ENCODE results near the gene ZRANB3.
"Not testable (repeated sequence)": the region's sequence is repeated elsewhere in the genome, so short reads cannot be mapped to it uniquely, and the experiment has no call there.

Gene ZRANB3

DNA sequence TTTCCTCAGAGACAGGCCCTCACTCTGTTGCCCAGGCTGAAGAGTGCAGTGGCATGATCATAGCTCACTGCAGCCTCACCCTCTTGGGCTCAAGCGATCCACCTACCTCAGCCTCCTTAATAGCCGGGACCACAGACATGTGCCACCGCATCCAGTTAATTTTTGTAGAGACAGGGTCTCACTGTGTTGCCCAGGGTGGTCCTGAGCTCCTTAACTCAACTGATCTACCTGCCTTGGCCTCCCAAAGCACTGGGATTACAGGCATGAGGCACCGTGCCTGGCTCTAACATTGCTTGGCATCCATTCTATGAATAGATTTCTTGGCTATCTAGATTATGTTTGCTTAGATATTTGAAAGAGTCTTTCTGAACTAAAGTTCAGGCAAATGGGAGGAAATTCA lies 21.9 kb upstream of the ZRANB3 start:
- no peak for DNase-seq (ENCODE audit: low read depth)
- TF ChIP-seq, protein P1, sequence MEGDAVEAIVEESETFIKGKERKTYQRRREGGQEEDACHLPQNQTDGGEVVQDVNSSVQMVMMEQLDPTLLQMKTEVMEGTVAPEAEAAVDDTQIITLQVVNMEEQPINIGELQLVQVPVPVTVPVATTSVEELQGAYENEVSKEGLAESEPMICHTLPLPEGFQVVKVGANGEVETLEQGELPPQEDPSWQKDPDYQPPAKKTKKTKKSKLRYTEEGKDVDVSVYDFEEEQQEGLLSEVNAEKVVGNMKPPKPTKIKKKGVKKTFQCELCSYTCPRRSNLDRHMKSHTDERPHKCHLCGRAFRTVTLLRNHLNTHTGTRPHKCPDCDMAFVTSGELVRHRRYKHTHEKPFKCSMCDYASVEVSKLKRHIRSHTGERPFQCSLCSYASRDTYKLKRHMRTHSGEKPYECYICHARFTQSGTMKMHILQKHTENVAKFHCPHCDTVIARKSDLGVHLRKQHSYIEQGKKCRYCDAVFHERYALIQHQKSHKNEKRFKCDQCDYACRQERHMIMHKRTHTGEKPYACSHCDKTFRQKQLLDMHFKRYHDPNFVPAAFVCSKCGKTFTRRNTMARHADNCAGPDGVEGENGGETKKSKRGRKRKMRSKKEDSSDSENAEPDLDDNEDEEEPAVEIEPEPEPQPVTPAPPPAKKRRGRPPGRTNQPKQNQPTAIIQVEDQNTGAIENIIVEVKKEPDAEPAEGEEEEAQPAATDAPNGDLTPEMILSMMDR (conservative IDR thresholded peaks at IDR 0.05; ENCODE audit: low read depth, low read length) = no peak
- no peak overlapping the region for H3K4me3 ChIP-seq (ENCODE audit: low read length)

DNA sequence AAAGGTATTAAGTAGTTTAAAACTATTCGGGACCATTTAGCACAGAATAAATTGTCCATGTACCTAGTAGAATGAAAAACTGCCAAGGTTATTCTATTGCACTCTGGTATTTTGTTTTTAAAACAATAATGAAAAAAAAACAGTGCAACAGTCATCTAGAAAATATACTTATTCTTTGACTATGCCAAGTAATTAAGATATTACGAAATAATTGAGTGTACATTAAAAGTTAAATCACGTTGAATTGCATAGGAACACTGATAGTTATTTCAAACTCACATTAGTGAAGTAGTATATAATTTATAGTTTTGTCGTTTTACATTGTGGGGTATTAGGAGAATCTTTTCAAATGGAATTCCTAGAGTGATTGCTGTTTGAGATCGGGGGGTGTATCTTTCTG lies 20.3 kb upstream of the ZRANB3 start:
- DNase-seq (ENCODE audit: low read depth) = no peak
- H3K4me3 ChIP-seq (ENCODE audit: low read length) = no peak overlapping the region
- TF ChIP-seq, protein P1 (conservative IDR thresholded peaks at IDR 0.05; ENCODE audit: low read depth, low read length) = no peak

DNA sequence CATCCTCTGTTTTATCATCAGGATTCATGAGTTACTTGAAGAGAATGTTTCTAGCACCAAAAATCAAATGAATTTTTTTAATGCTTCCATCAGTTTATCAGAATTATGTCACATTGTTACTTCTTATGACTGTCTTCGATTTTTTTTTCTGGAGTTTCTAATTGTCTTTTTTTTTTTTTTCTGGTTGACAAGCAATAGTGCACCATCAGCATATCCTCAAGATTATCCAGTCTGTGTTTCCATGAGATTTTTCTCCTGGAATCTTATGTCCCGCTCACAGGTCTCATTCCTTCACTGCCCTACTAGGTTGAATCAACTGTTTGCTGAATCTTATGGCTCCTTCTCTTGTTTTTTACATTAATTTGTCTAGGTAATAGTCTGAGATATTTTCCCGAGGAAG lies 16.3 kb upstream of the ZRANB3 start:
- TF ChIP-seq, protein P1 (conservative IDR thresholded peaks at IDR 0.05; ENCODE audit: low read depth, low read length) = no peak
- no peak for DNase-seq (ENCODE audit: low read depth)
- no peak overlapping the region for H3K4me3 ChIP-seq (ENCODE audit: low read length)

DNA sequence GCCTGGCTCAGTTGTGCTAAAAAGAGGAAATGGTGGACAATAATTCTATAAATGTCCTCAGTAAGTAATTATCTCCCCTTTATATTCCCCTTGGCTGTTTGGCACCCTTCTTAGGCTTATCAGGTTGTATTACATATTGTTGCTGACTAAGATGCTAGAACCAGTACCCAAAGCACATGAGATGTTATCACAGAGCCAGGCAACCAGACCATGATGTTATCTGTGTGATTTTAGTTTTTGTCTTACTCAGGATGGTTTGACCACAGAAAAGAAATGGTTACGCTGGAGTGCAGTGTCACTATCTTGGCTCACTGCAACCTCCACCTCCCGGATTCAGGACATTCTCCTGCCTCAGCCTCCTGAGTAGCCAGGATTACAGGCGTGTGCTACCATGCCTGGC lies 15.4 kb upstream of the ZRANB3 start:
- TF ChIP-seq, protein P1 (conservative IDR thresholded peaks at IDR 0.05; ENCODE audit: low read depth, low read length) = no peak
- DNase-seq (ENCODE audit: low read depth) = no peak
- no peak overlapping the region for H3K4me3 ChIP-seq (ENCODE audit: low read length)

DNA sequence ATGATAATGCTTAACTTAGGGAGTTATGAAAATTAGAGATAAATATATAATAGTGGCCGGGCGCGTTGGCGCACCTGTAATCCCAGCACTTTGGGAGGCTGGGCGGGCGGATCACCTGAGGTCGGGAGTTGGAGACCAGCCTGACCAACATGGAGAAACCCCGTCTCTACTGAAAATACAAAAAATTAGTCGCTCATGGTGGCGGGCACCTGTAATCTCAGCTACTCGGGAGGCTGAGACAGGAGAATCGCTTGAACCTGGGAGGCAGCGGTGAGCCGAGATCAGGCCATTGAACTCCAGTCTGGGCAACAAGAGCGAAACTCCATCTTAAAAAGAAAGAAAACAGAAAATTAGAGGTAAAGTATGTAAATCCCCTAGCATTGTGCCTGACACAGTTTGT lies 2.5 kb upstream of the ZRANB3 start:
- not testable (repeated sequence) for DNase-seq (ENCODE audit: low read depth); H3K4me3 ChIP-seq (ENCODE audit: low read length)

DNA sequence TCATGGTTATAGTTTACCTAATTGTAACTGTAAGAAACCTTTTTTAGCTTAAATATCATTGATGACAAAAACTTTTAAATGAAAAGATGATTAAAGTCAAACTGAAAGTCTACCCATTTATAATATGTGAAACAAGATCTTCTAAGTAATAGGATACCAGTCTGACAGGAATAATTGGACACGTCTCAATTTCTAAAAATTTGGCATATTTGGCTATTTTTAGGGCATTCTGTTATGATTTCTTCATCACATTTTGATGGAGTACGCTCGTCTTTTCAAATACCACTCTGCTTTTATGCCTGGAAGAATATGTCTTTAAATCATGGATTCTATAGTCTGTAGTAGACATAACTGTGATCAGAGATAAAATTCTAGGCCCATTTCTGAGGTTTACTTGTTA lies 1.6 kb upstream of the ZRANB3 start:
- no peak for DNase-seq (ENCODE audit: low read depth)
- H3K4me3 ChIP-seq (ENCODE audit: low read length) = peak overlapping the region; percentile 92
- TF ChIP-seq, protein P1 (conservative IDR thresholded peaks at IDR 0.05; ENCODE audit: low read depth, low read length) = no peak

DNA sequence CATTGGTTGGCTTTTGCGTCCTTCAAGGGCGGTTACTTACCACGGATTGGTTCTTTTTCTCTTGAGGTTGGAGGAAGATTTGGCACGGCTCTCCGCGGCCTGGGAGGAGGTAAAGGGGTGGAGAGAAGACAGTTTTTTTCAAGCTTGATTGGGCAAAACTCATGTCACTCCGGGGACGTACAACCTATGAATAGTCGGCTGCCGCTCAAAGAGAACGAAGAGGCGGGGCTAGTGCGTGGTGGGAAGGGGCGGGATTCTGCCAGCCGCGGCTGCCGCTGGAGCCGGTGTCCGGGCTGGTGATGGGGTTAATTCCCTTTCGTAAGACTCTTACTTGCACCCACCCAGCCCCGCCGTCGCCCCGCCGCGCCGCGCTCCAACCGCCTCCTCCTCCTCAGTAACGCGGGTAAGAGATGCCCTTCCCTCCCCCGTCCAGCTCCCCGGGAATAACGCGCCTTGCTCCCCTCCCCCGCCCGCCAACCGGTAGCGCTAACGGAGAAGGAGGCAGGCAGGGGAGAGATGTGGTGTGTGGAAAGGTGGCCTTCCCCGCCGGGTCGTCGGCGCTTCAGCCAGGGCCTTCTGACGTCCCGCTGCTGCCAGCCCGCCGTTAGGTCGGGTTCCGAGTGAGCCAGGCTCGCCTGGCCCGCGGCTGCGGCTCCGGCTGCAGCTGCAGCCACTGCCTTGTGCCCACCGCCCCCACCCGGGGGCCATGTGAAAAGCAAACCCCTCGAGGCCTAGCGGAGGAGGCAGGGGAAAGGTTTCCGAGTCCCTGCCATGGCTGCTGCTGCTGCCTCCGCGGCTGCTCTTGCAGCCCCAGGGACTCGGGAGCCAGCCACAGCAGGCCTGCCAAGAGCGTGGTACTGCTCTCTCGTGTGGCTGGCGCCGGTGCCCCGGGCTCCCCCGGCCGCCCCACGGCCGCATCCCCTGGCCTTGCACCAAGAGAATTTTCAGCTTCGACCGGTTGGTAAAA lies 496 bp upstream of the ZRANB3 start, which contains the start of gene R3HDM1:
Gene R3HDM1, plus strand, starts transcription at position 254 of the 967 bp plus-strand sequence. CDS start 73,362 bp downstream, outside the sequence.
- peak within 1 kb of the TSS; percentile 92 for H3K4me3 ChIP-seq (ENCODE audit: low read length)
- TF ChIP-seq, protein P1 (conservative IDR thresholded peaks at IDR 0.05; ENCODE audit: low read depth, low read length) = peak; percentile 32
- DNase-seq (ENCODE audit: low read depth) = peak; percentile 100

Data from retinal pigment epithelial cell (primary cell).